ENCODE results near the gene PDCD6IP.

The PDCD6IP gene

DNA sequence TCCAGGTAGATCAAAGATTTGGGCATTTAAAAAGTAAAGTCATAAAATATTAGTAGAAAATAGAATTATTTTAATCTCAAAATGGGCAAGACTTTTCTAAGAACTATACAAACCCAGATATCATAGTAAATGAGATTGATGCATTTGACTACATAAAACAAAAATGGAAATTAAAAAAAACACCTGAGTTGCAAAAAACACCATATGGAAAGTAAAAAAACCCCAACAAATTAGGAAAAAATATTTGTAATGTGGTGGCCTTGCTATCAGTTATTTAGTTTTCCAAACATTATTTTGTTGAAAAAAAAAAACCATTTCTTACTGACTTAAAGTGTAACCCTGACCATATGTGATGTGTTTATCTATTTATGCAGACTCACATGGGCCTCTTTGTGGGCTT is 97.2 kb downstream of the PDCD6IP start:
- no peak for DNase-seq

DNA sequence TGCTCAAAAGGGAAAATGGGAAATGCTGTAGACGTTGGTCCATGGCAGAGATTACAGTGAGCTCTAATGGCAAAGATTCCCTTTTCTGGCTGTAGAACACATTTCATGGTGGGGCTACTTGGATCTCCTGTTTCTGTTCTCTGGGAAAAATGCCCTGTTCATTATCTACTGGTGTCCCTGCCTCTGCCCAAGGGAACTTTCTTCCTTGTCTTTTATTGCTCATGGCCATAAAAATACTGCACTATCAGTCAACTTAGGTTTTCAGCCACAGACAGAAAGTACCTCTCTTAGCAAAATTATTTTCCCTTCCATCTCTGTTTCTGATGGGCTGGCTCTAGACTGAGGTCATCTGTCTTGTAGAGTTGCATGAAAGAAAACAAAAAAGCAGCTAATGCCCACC is 98.9 kb downstream of the PDCD6IP start:
- DNase-seq: no peak

GRCh38 chr3:33898901-33899300 is 100.5 kb downstream of the PDCD6IP start:
- DNase-seq: no peak

GRCh38 chr3:33900440-33900808 is 102.0 kb downstream of the PDCD6IP start:
- DNase-seq: no peak

- no peak for DNase-seq
Observed at GRCh38 chr3:33900809-33901505, 102.5 kb downstream of the PDCD6IP start.

DNA sequence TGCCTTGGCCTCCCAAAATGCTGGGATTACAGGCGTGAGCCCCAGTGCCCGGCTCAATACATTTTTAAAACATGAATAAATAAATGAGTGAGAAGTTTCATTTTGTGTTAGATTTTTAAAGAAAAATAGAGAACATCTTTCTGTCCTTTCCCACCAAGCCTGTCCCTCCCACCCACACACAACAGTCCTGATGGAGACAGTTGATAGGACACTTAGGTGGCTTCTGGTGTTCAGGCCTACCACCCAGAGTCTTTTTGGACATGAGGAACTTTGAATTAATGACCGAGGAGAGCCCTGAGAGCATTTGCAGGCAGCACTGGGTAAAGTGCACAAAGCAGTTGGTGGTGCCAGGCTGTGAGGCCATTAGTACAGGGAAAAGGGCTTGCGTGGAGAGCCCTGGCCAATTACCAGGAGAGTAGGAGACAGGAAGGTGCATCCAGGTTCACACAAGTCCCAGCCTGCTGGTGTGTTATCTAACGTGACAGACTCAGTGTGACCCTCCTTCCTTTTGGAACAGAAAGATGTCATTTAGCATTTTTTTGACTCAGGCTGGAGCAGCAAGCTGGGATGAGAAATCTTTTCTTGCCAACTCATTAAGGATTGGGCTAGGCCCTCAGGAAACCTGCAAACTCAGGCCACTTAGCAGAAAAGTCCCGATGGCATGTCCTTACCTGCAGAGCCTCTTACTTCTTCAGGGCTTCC is 103.6 kb downstream of the PDCD6IP start:
- no peak for DNase-seq

DNA sequence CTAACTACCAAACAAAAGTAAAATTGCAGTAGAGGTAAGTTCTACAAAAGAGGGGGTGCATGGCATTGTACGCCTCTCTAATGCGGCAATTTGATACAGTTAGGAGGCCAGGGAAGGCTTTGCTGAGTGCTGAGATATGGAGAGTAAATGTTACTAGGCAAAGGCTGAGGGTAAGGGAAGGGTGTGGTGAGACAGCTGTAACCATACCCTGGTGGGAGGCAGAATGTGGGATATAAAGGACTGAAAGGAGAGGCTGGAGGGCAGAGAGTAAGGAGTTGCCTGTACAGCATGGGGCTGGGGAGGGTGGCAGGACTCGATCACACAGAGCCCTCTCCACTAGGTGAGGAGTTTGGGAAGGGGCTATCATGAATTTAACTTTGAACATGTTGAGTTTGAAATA is 106.3 kb downstream of the PDCD6IP start:
- no peak for DNase-seq

GRCh38 chr3:33908250-33908851 is 109.9 kb downstream of the PDCD6IP start:
- DNase-seq: no peak

DNA sequence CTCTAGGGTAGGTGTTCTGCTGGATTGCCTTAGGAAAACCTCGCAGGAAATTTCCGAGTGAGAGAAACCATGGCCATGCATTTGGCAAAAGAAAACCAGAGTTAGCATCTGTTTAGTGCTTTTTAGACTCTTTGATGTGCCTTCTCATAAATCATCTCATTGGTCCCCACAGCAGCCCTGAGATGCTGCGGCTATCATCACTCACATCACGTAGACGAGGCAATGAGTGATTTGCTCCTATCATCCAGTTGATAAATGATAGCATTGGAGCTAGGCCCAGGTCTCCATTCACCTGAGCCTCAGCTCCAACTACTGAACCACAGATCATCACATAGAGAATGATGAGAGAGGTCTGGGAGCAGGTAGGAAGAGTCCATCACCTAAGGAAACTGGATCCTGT is 111.1 kb downstream of the PDCD6IP start:
- DNase-seq: no peak

- DNase-seq: no peak
Observed at GRCh38 chr3:33910031-33910430, 111.6 kb downstream of the PDCD6IP start.

DNA sequence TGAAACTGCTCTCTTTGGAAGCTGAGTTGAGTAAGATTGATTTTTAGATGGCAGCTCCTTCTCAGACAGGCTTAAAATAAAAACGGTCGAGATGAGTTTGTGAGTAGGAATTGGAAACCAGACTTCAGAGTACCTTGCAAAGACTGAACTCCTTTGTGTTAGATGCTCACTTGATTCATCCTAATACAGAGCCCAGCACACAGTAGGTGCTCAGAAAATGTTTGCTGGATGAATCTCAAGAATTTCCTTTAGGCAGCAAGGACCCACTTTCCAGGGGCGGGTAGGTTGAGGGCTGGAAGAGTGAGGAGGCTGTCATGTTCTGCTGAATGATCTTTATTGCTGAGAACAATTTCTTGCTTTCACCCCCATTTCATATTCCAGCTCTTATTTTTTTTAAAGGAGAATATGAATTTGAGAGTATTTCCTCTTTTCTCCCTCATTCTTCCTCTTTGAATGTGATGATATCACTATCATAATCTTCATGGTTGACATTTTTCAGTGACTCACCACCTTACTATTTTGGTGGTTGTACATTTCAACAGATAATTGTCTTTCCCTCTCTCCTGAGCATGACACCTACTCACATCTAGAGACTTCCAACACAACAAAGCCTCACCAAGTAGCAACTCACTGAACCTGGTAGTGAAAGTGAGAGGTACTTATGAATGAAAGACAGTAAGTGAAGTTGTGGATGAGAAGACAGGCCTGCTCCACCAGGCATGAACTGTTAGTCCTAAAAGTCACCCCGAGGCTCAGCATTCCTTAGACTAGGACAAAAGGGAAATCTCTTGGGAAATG is 113.3 kb downstream of the PDCD6IP start:
- DNase-seq: no peak

DNA sequence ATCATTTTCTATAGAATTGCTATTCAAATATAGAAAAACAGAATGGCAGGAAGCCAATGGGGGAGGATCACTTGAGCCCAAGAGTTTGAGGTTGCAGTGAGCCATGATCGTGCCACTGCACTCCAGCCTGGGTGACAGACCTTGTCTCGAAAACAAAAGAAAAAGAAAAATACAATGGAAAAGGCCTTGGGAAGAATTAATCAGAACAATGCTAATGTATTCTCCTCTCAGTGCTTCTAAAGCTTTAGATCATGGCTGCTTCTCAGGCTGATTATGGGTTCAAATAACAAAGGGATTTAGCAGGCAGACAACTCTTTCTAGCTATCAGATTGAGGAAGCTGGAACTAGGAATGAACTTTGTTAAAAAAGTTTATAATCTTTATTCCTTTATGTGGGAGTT is 115.8 kb downstream of the PDCD6IP start:
- DNase-seq: no peak

GRCh38 chr3:33914731-33915379 is 116.4 kb downstream of the PDCD6IP start:
- no peak for DNase-seq

GRCh38 chr3:33915796-33916546 is 117.5 kb downstream of the PDCD6IP start:
- no peak for DNase-seq

- no peak for DNase-seq
Observed at GRCh38 chr3:33918126-33918756, 119.8 kb downstream of the PDCD6IP start.
